Measurements from ENCODE around the gene MTMR3.

- TF ChIP-seq CTCF (IDR thresholded peaks at IDR 0.05; ENCODE audit: low read depth, low read length, poor library complexity, severe bottlenecking) (no peak), EZH2phosphoT487 (IDR thresholded peaks at IDR 0.05; ENCODE audit: borderline replicate concordance, low read length) (no peak)
These were observed 162.0 kb downstream of the MTMR3 start for GRCh38 chr22:30044881-30045493.

All from DOHH2 (cell line).